Panc1 (cell line): ENCODE data around the gene SCN7A. TPM values are rescaled to one million over a fixed set of nuclear protein-coding genes. Genes with fewer than 3 reads are reported as not detected.

Source experiments
- ATAC-seq: fragments of 200-7000 bp; cut with Tn5 transposase; 2 replicates; pipeline ENCODE4 v1.9.1; 2020; ENCODE audit warnings: mild to moderate bottlenecking, moderate library complexity
- Bru-seq: library from RNA; stranded (reverse); fragments of 400-500 nt; gene quantifications from one replicate; lab custom pipeline; 2021; lab: Mats Ljungman, UMichigan
- BruChase-seq, 2 experiments: library from RNA; stranded (reverse); fragments of 400-500 nt; gene quantifications; one replicate each; lab custom pipeline; 2021; lab: Mats Ljungman, UMichigan
- BruUV-seq: library from RNA; stranded (reverse); fragments of 400-500 nt; replicated peaks from 2 replicates; lab custom pipeline; 2021; lab: Mats Ljungman, UMichigan
- CTCF ChIA-PET: fragments of 300-600 bp; sonication (Branson Sonifier 250); formaldehyde crosslinking; loops from one replicate; lab custom pipeline; 2022; ENCODE audit warnings: antibody characterized with exemption; lab: Charles Lee
- POLR2A ChIA-PET: fragments of 300-600 bp; sonication (Branson Sonifier 250); formaldehyde crosslinking; loops from one replicate; lab custom pipeline; 2022; ENCODE audit warnings: antibody characterized with exemption; lab: Charles Lee
- DNase-seq: peaks from one replicate; pipeline ENCODE4 v3.0.0-alpha.2; 2010; ENCODE audit warnings: low read depth, low spot score
- H3K27ac ChIP-seq: 2 replicates; pipeline ENCODE4 v1.5.1; 2011; ENCODE audit warnings: mild to moderate bottlenecking, low read length, inconsistent platforms
- H3K27me3 ChIP-seq: fragments of 200-500 bp; sonication (Bioruptor generic); 2 replicates; pipeline ENCODE4 v1.6.0; 2014; ENCODE audit warnings: low read length, inconsistent platforms; ENCODE audit not compliant: control insufficient read depth, insufficient read depth
- H3K36me3 ChIP-seq: fragments of 200-500 bp; sonication (Bioruptor generic); 2 replicates; pipeline ENCODE4 v1.5.1; 2014; ENCODE audit warnings: inconsistent platforms, mild to moderate bottlenecking, low read length, moderate library complexity; ENCODE audit not compliant: control insufficient read depth, insufficient read depth
- H3K4me1 ChIP-seq: 2 replicates; pipeline ENCODE4 v1.5.1; 2011; ENCODE audit warnings: inconsistent platforms, mild to moderate bottlenecking, low read length, moderate library complexity; ENCODE audit not compliant: control insufficient read depth, insufficient read depth
- H3K4me3 ChIP-seq, 2 experiments: 2 replicates each; pipeline ENCODE4 v1.5.1; 2011 to 2012; ENCODE audit warnings: low read depth in 2 of 2, low read length in 2 of 2, mild to moderate bottlenecking in 2 of 2, inconsistent platforms in 1 of 2, moderate library complexity in 1 of 2
- H3K9me3 ChIP-seq: fragments of 200-500 bp; sonication (Bioruptor generic); 2 replicates; pipeline ENCODE4 v1.5.1; 2014; ENCODE audit warnings: low read depth, mild to moderate bottlenecking, inconsistent platforms, low read length, moderate library complexity; ENCODE audit not compliant: control insufficient read depth, insufficient read depth
- CTCF ChIP-seq: fragments of 450-650 bp; IDR thresholded peaks from 2 replicates; pipeline ENCODE4 v1.5.1; 2017; ENCODE audit warnings: mild to moderate bottlenecking
- POLR2AphosphoS5 ChIP-seq: IDR thresholded peaks from 2 replicates; pipeline ENCODE4 v1.6.1; 2012; ENCODE audit warnings: mild to moderate bottlenecking, low read depth, low read length, moderate library complexity
- REST ChIP-seq, 2 experiments: IDR thresholded peaks; 2 replicates each; pipeline ENCODE4 v1.6.1; 2011 to 2012; ENCODE audit warnings: low read depth in 2 of 2, control low read depth in 1 of 2, low read length in 1 of 2, mild to moderate bottlenecking in 1 of 2, moderate library complexity in 1 of 2; ENCODE audit not compliant: insufficient read depth in 1 of 2
- SIN3A ChIP-seq: IDR thresholded peaks from 2 replicates; pipeline ENCODE4 v1.6.1; 2012; ENCODE audit warnings: low read depth, mild to moderate bottlenecking, low read length, moderate library complexity, borderline replicate concordance; ENCODE audit not compliant: insufficient read depth
- TCF7L2 ChIP-seq: IDR thresholded peaks from 2 replicates; pipeline ENCODE4 v1.6.1; 2011; ENCODE audit warnings: mild to moderate bottlenecking, low read depth, low read length, inconsistent platforms
- in situ Hi-C: cut with HindIII; loops from 2 replicates; pipeline ENCODE4 v1.10.0; 2016; ENCODE audit warnings: low sequenced_read_pairs, low pct_unique_long_range_greater_than_20kb
- intact Hi-C: fragments of 100-400 bp; cut with micrococcal nuclease; formaldehyde crosslinking; loops from one replicate; pipeline ENCODE4 v1.10.0; 2022; ENCODE audit not compliant: unreplicated experiment
- long read RNA-seq: library from polyadenylated mRNA; unstranded; transcript quantifications from one replicate; pipeline ENCODE4 v2.0.0, GENCODE V29; 2021; ENCODE audit not compliant: unreplicated experiment
- polyA plus RNA-seq: library from polyadenylated mRNA; unstranded; fragments of >200 nt; gene quantifications from one replicate; pipeline ENCODE4 v1.2.1, GENCODE V29; 2012; ENCODE audit warnings: missing spikeins; ENCODE audit not compliant: insufficient read length
- total RNA-seq: library from RNA; stranded (reverse); gene quantifications from one replicate; pipeline ENCODE4 v1.2.1, GENCODE V29; 2021; ENCODE audit not compliant: unreplicated experiment

SCN7A gene
- total RNA-seq (0.03 TPM), Bru-seq, nascent RNA (not detected), BruChase-seq, experiment 1, labeled RNA remaining after a 2-hour chase (percentile 1 among the genes with signal in this experiment), BruChase-seq, experiment 2, labeled RNA remaining after a 6-hour chase (percentile 1 among the genes with signal in this experiment)
- polyA plus RNA-seq, result not detected
- long read RNA-seq, result 0 reads

DNA sequence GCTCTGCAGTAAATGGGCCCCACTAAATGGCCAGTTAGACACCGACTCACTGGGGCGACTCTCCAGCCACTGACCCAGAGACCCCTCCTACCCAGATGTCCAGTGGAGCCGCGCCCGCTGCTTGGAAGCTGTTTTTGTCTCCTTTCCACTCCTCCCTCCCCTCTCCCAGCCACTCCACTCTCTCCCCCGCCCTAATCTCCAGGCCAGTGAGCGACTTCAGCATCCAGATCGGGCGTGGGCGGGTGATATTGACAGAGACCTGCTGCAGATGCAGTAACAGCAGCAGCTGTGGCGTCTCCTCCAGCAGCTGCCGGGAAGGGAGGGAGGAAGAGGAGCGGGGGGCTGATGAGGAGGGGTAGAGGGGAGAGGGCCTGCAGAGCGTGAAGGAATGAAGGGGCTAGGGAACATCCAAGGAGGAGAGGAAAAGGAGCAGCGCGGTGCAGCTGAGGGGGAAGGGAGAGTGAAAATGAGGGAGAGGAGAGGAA, at the start of gene SCN7A:
Gene SCN7A (minus strand): TSS at position 110 of the 485 bp plus-strand sequence. CDS start 16,553 bp downstream, outside the sequence.
- ATAC-seq, result no peak
- Histone ChIP-seq H3K4me1 (no peaks in the 10 kb centered on the region), H3K36me3 (no peaks in the 10 kb centered on the region), H3K27me3 (no peaks in the 10 kb centered on the region), H3K9me3 (no peaks in the 10 kb centered on the region), H3K27ac (no peak within 1 kb of the TSS), H3K4me3 (no peak within 1 kb of the TSS)
- CTCF ChIA-PET, result no interaction called here
- TF ChIP-seq SIN3A, result no peak
- no peak for TF ChIP-seq CTCF
- no peak for TF ChIP-seq REST (IDR thresholded peaks at IDR 0.05; ENCODE audit: insufficient read depth in 1 of 2, low read depth in 2 of 2, low read length in 1 of 2)
- no peak for TF ChIP-seq POLR2AphosphoS5
- TF ChIP-seq TCF7L2, result no peak
- BruUV-seq, result no TSS peak
- in situ Hi-C loops, result no loop called here
- POLR2A ChIA-PET, result no interaction called here
- intact Hi-C loops, result no loop called here
- no peak for DNase-seq

DNA sequence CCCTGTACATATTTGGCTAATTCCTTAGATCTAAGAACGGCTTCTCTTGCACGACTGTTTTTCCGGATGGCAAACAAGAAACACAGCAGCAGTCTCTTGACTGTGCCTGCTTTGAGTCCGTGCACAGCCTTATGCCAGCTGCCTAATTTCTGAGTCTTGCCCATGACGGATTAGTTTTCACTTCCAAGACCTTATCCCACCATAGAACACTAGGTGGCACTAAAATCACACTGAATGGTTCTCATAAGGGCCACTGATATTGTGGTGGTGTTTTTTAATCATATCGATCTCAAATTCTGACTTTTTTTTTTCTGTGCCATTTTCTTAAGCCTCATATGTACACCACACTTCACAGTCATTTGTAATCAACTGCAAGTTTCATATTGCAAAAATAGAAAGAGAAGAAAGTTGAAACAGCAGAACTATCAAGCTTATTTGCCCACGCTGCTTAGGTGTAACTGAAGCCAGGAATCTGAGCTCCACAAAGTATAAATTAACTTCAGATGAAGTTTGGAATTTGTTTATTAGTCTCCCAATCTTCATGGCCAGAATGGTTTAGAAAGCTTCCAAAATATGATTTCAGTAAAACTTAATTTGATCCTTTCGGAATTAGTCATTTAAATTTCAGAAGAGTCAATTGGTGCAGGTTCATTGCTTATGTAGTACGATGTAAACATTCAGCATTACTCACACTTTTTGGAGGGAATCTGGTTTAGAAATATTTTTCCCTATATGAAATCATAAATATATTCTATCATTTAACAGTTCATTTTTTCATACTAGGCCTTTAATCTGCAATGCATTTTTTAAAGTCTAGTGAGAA, 45.5 kb upstream of the SCN7A start:
- intact Hi-C loops (loop anchor here (1.0 kb wide), 2 partner anchors 674 to 1580 kb away; no protein-coding TSS in a partner anchor), in situ Hi-C loops (no loop called here)
- Histone ChIP-seq H3K36me3 (no peaks in the 10 kb centered on the region), H3K27ac (no peak overlapping the region), H3K4me1 (no peaks in the 10 kb centered on the region), H3K4me3 (no peak overlapping the region), H3K9me3 (no peaks in the 10 kb centered on the region), H3K27me3 (no peaks in the 10 kb centered on the region)
- ChIA-PET CTCF (interaction anchor here (0.7 kb wide), 2 partner anchors 1567 to 1704 kb away, joined by 3 to 4 read pairs; no protein-coding TSS in a partner anchor), POLR2A (no interaction called here)
- ATAC-seq (peak; percentile 87), DNase-seq (peak; percentile 35)
- BruUV-seq, result no TSS peak
- TF ChIP-seq POLR2AphosphoS5, result no peak
- no peak for TF ChIP-seq TCF7L2
- peak; percentile 83 for TF ChIP-seq CTCF
- no peak for TF ChIP-seq SIN3A
- no peak for TF ChIP-seq REST (IDR thresholded peaks at IDR 0.05; ENCODE audit: insufficient read depth in 1 of 2, low read depth in 2 of 2, low read length in 1 of 2)
